ENCODE data around the gene XIRP1.

XIRP1 gene

GRCh38 chr3:39210078-39210477 lies 17.7 kb upstream of the XIRP1 start:
- no peak for TF ChIP-seq CTCF (IDR thresholded peaks at IDR 0.05; ENCODE audit: control insufficient read depth, insufficient read depth, low read depth, low read length, missing control alignments)
- DNase-seq (ENCODE audit: low read depth): no peak
- H3K4me3 ChIP-seq (ENCODE audit: control insufficient read depth, low read depth, low read length): no peak overlapping the region

GRCh38 chr3:39209329-39209970 lies 17.1 kb upstream of the XIRP1 start:
- TF ChIP-seq CTCF (IDR thresholded peaks at IDR 0.05; ENCODE audit: control insufficient read depth, insufficient read depth, low read depth, low read length, missing control alignments): no peak
- H3K4me3 ChIP-seq (ENCODE audit: control insufficient read depth, low read depth, low read length): no peak overlapping the region
- DNase-seq (ENCODE audit: low read depth): no peak

- peak; percentile 79 for TF ChIP-seq CTCF (IDR thresholded peaks at IDR 0.05; ENCODE audit: control insufficient read depth, insufficient read depth, low read depth, low read length, missing control alignments)
- DNase-seq (ENCODE audit: low read depth): peak; percentile 24
Observed at GRCh38 chr3:39208463-39209055, 16.2 kb upstream of the XIRP1 start.

GRCh38 chr3:39207361-39208186 lies 15.2 kb upstream of the XIRP1 start:
- TF ChIP-seq CTCF (IDR thresholded peaks at IDR 0.05; ENCODE audit: control insufficient read depth, insufficient read depth, low read depth, low read length, missing control alignments): no peak
- no peak overlapping the region for H3K4me3 ChIP-seq (ENCODE audit: control insufficient read depth, low read depth, low read length)
- no peak for DNase-seq (ENCODE audit: low read depth)

More at GRCh38 chr3:39208463-39209055, 16.2 kb upstream of the XIRP1 start:
- no peak overlapping the region for H3K4me3 ChIP-seq (ENCODE audit: control insufficient read depth, low read depth, low read length)

GRCh38 chr3:39205919-39206516 lies 13.6 kb upstream of the XIRP1 start:
- DNase-seq (ENCODE audit: low read depth): no peak

More at GRCh38 chr3:39205919-39206516, 13.6 kb upstream of the XIRP1 start:
- no peak for TF ChIP-seq CTCF (IDR thresholded peaks at IDR 0.05; ENCODE audit: control insufficient read depth, insufficient read depth, low read depth, low read length, missing control alignments)
- no peak overlapping the region for H3K4me3 ChIP-seq (ENCODE audit: control insufficient read depth, low read depth, low read length)
